HUDEP-2 (cell line): Measurements from ENCODE around the gene RAPGEFL1.
A peak's percentile ranks its signal among the peaks of the same experiment; 100 is the strongest.
"Not testable (repeated sequence)": the region's sequence is repeated elsewhere in the genome, so short reads cannot be mapped to it uniquely, and the experiment has no call there.

Experiments
- DNase-seq, 76 experiments: peaks; one replicate each; lab custom pipeline; 2025; ENCODE audit not compliant: unreplicated experiment in 76 of 76; lab: John Stamatoyannopoulos, UW

RAPGEFL1 gene

GRCh38 chr17:40177275-40177874 is at the start of gene RAPGEFL1:
RAPGEFL1 (plus strand) TSS chr17:40177470; CDS start chr17:40177862, 392 bp downstream.
- DNase-seq, result peak in 66 of 76 experiments; percentile 3 to 86 (median 65)

DNA sequence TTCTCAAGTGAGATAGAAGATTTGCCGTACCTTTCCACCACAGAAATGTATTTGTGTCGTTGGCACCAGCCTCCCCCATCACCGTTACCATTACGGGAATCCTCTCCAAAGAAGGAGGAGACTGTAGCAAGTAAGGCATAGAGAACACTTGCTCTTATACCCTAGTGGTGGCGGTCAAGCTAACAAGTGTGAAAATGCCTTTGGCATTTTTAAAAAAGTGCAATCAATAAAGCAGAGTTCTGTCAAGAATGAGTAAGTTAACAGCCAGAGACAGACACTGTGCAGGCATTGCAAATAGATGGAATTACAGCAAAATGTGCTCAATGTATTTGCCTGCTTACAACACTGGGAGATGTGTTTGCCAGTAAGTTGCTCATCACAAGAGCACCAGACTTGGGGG is 47.8 kb upstream of the RAPGEFL1 start:
- DNase-seq, result peak in 1 of 76 experiments; percentile 4

- no peak for DNase-seq
Measured at GRCh38 chr17:40130352-40131042, 46.8 kb upstream of the RAPGEFL1 start.

GRCh38 chr17:40134184-40134583 is 43.1 kb upstream of the RAPGEFL1 start:
- DNase-seq, result no peak

- DNase-seq, result no peak
Measured at GRCh38 chr17:40135817-40136216, 41.5 kb upstream of the RAPGEFL1 start.

- DNase-seq, result peak in 8 of 76 experiments; percentile 19 to 57 (median 46)
Measured at GRCh38 chr17:40139566-40140058, 37.7 kb upstream of the RAPGEFL1 start.

DNA sequence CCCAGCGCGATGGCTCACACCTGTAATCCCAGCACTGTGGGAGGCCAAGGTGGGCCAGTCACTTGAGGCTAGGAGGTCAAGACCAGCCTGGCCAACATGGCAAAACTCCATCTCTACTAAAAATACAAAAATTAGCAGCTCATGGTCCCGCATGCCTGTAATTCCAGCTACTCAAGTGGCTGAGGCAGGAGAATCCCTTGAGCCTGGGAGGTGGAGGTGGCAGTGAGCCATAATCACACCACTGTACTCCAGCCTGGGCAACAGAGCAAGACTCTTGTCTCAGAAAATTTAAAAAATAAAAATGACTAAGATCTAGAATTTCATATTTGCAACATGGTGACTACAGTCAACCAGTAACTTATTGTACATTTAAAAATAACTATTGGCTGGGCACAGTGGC is 34.1 kb upstream of the RAPGEFL1 start:
- DNase-seq, result not testable (repeated sequence)

GRCh38 chr17:40145476-40145875 is 31.8 kb upstream of the RAPGEFL1 start:
- no peak for DNase-seq

DNA sequence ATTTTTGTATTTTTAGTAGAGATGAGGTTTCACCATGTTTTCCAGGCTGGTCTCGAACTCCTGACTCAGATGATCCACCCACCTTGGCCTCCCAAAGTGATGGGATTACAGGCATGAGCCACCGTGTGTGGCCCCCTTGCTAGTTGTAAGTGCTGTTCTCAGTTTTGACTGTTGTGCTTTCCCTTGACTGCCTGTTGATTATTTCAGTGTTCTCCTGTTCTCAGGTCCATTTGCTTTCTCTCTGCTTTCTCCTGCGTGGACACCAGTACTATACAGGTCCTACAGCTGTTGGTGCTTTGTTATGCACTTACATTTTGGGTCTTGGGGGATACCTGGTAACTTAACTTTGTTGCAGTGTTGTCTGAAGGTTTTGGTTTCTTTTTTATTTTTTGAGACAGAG is 28.7 kb upstream of the RAPGEFL1 start:
- no peak for DNase-seq

DNA sequence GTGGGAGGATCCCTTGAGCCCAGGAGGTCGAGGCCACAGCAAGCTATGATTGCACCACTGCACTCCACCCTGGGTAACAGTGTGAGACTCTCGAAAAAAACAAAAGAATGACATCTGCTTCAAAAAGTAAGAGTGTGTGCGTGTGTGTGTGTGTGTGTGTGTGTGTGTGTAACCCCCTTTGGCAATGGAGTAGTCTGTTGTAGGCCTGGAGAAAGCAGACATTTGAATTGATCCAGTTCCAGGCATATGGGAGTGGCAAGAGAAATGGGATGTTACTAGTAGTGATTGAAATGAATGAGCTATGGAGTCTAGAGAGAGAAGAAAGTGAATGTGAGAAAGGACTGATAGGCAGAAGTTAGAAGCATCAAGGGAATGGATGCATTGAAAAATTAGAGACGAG is 27.0 kb upstream of the RAPGEFL1 start:
- DNase-seq, result no peak

DNA sequence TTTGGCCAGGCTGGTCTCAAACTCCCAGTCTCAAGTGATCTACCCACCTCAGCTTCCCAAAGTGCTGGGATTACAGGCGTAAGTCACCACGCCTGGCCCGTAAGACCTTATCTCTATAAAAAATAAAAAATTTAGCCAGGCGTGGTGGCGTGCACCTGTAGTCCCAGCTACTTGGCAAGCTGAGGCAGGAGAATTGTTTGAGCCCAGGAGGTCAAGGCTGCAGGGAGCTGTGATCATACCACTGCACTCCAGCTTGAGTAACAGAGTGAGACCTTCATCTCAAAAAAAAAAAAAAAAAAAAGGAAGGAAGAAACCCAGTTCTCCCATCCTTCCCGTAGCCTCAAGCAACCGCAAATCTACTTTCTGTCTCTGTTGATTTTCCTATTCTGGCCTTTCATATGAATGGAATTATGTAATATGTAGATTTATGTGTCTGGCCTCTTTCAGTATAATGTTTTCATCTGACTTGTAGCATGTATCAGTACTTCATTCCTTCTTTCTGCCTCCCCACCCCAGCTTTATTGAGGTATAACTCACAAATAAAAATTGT is 25.8 kb upstream of the RAPGEFL1 start:
- DNase-seq, result no peak

- DNase-seq, result no peak
Measured at GRCh38 chr17:40153603-40154236, 23.6 kb upstream of the RAPGEFL1 start.

DNA sequence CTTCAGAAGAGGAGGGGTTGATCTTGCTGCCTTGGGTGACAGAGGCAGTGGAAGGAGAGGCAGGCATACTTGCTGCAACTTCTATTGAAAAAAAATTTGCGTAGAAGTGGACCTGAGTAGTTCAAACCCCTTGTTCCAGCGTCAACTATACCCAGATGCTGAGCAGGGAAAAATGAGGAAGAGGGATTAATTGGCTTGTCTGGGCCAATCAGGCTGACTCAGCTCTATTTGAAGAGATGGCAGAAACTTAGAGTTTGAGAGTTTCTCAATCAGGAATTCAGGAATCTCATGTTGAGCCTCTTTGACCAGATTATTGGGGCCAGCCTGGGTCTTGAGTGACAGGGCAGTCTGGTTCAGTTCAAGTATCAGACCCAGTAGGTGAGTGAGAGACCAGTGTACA is 19.3 kb upstream of the RAPGEFL1 start:
- DNase-seq, result no peak

DNA sequence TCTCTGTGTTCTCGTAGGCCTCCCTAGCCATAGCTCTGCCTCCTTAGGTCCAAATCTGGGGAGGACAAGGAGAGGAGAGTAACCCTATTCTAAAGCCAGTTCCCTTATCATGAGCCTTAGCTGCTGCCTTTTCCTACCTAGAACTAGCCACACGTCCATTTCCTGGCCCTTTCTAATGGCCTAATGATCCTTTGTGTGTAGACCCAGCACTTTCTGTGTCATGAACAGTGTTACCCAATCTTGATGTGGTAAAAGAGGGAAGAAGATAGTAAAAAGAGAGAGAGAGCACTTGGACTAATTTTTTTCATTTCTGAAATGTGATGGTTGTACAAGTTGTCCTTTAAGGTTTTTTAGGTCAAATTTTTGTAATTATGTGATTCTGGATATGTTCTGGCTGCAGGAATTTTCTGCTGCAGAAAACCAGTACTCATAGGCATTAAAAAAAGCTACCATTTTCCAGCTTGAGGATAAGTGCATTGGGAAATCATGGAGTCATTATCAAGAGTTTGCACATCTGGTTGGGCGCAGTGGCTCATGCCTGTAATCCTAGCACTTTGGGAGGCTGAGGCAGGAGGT is 18.7 kb upstream of the RAPGEFL1 start:
- no peak for DNase-seq

GRCh38 chr17:40159456-40159855 is 17.8 kb upstream of the RAPGEFL1 start:
- no peak for DNase-seq

DNA sequence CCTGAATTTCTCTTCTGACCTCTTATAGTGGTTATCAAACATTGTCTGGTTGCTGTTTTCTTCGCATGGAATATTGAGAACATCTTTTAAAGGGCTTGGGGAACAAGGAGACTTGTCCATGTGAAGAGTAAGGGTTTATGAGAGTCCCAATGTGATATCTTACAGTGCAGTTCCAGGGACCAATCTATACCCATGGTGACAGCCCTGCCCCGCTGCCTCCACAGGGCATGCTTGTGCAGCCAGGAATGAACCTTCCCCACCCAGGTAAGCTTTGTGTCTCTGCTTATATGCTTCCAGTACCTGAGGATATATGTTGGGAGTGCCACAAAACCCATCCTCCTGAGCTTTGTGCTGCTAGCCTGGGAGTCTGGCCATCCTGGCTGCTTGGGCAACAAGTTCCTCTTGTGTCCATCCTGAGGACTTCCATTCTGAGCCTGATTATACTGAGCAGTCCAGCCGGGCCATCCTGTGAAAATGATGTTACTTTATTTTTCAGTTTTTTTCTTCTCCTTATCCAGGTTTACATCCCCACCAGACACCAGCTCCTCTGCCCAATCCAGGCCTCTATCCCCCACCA is 9.5 kb upstream of the RAPGEFL1 start:
- DNase-seq, result no peak

DNA sequence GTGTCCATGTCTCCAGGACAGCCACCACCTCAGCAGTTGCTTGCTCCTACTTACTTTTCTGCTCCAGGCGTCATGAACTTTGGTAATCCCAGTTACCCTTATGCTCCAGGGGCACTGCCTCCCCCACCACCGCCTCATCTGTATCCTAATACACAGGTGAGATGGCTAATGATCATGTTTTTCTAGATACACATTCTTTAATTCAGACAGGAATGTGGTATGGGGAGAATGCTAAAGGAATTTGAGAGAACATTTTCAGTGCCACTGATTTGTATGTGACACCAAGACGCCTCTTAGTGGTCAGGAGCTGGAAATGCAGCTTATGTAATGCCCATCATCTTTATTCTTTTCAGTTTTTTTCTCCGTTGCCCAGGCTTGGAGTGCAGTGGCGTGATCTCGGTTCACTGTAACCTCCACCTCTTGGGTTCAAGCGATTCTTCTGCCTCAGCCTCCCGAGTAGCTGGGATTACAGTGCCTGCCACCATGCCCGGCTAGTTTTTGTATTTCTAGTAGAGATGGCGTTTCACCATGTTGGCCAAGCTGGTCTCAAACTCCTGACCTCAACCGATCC is 8.9 kb upstream of the RAPGEFL1 start:
- peak in 21 of 76 experiments; percentile 1 to 62 (median 29) for DNase-seq

DNA sequence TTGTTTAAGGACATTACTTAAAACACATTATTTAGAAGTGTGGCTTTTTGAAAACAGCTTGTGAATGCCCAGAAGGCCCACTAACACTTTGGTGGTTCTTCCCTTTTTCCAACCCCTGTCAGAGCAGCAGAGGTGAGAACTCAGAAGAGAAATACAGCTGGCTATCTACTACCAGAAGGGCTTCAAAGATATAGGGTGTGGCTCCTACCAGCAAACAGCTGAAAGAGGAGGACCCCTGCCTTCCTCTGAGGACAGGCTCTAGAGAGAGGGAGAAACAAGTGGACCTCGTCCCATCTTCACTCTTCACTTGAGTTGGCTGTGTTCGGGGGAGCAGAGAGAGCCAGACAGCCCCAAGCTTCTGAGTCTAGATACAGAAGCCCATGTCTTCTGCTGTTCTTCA is 6.9 kb upstream of the RAPGEFL1 start:
- DNase-seq, result peak in 20 of 76 experiments; percentile 8 to 48 (median 24)

DNA sequence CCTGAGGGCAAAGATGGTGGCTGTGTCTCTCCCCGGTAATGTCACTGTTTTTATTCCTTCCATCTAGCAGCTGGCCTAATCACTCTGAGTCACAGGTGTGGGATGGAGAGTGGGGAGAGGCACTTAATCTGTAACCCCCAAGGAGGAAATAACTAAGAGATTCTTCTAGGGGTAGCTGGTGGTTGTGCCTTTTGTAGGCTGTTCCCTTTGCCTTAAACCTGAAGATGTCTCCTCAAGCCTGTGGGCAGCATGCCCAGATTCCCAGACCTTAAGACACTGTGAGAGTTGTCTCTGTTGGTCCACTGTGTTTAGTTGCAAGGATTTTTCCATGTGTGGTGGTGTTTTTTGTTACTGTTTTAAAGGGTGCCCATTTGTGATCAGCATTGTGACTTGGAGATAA is 5.5 kb upstream of the RAPGEFL1 start:
- no peak for DNase-seq

DNA sequence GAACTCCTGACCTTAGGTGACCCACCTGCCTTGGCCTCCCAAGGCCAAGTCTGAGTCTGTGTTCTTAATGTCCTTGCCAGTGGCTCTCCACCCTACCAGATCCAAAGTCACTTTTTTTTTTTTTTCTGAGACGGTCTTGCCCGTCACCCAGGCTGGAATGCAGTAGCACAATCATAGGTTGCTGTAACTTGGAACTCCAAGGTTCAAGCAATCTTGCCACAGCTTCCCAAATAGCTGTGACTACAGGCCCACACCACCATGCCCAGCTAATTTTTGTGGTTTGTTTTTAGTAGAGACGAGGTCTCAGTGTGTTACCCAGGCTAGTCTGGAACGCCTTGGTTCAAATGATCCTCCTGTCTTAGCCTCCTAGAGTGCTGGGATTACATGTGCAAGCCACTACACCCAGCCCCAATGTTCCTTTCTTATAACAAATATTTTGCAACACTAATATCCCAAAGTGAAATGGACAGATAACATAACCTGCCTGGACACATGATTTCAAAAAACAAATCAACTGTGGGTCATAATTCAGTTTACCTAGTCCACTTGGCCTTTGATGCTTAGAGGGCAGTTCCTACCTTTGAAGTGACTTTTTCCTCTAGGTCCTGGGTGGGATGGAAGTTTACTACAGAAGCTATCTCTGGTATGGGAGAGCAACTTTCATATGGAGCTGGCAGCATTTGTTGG is 4.0 kb upstream of the RAPGEFL1 start:
- DNase-seq, result no peak
